ENCODE measurements around the gene REEP5.
"Not testable (repeated sequence)": the region's sequence is repeated elsewhere in the genome, so short reads cannot be mapped to it uniquely, and the experiment has no call there.

REEP5 gene

GRCh38 chr5:112921833-112922817 is at the start of gene REEP5:
REEP5 (minus strand) TSS chr5:112922227; CDS start chr5:112922190, 37 bp downstream.
- DNase-seq (ENCODE audit: low read depth in 1 of 2, low spot score in 1 of 2): peak; percentile 60 to 71

GRCh38 chr5:112971276-112971675 is 49.2 kb upstream of the REEP5 start:
- no peak for DNase-seq (ENCODE audit: low read depth in 1 of 2, low spot score in 1 of 2)

- no peak for DNase-seq (ENCODE audit: low read depth in 1 of 2, low spot score in 1 of 2)
Measured at GRCh38 chr5:112968411-112969106, 46.5 kb upstream of the REEP5 start.

- no peak for DNase-seq (ENCODE audit: low read depth in 1 of 2, low spot score in 1 of 2)
Measured at GRCh38 chr5:112967520-112968083, 45.6 kb upstream of the REEP5 start.

- no peak for DNase-seq (ENCODE audit: low read depth in 1 of 2, low spot score in 1 of 2)
Measured at GRCh38 chr5:112965733-112966306, 43.8 kb upstream of the REEP5 start.

GRCh38 chr5:112963374-112963733 is 41.3 kb upstream of the REEP5 start:
- DNase-seq (ENCODE audit: low read depth in 1 of 2, low spot score in 1 of 2): not testable (repeated sequence)

- no peak for DNase-seq (ENCODE audit: low read depth in 1 of 2, low spot score in 1 of 2)
Measured at GRCh38 chr5:112960863-112961504, 39.0 kb upstream of the REEP5 start.

- no peak for DNase-seq (ENCODE audit: low read depth in 1 of 2, low spot score in 1 of 2)
Measured at GRCh38 chr5:112960315-112960714, 38.3 kb upstream of the REEP5 start.

GRCh38 chr5:112959872-112960271 is 37.8 kb upstream of the REEP5 start:
- DNase-seq (ENCODE audit: low read depth in 1 of 2, low spot score in 1 of 2): not testable (repeated sequence)

- no peak for DNase-seq (ENCODE audit: low read depth in 1 of 2, low spot score in 1 of 2)
Measured at GRCh38 chr5:112958093-112959088, 36.4 kb upstream of the REEP5 start.

- no peak for DNase-seq (ENCODE audit: low read depth in 1 of 2, low spot score in 1 of 2)
Measured at GRCh38 chr5:112957036-112957808, 35.2 kb upstream of the REEP5 start.

GRCh38 chr5:112956606-112957005 is 34.6 kb upstream of the REEP5 start:
- DNase-seq (ENCODE audit: low read depth in 1 of 2, low spot score in 1 of 2): no peak

- no peak for DNase-seq (ENCODE audit: low read depth in 1 of 2, low spot score in 1 of 2)
Measured at GRCh38 chr5:112951124-112951702, 29.2 kb upstream of the REEP5 start.

- no peak for DNase-seq (ENCODE audit: low read depth in 1 of 2, low spot score in 1 of 2)
Measured at GRCh38 chr5:112948458-112948857, 26.4 kb upstream of the REEP5 start.

GRCh38 chr5:112940670-112941069 is 18.6 kb upstream of the REEP5 start:
- no peak for DNase-seq (ENCODE audit: low read depth in 1 of 2, low spot score in 1 of 2)

GRCh38 chr5:112938286-112938685 is 16.3 kb upstream of the REEP5 start:
- DNase-seq (ENCODE audit: low read depth in 1 of 2, low spot score in 1 of 2): no peak

GRCh38 chr5:112935675-112936074 is 13.6 kb upstream of the REEP5 start:
- no peak for DNase-seq (ENCODE audit: low read depth in 1 of 2, low spot score in 1 of 2)

- DNase-seq (ENCODE audit: low read depth in 1 of 2, low spot score in 1 of 2): no peak
Measured at GRCh38 chr5:112934366-112934663, 12.3 kb upstream of the REEP5 start.

Measured in activated CD4-positive, alpha-beta T cell treated with anti-CD3 and anti-CD28 coated beads, Interleukin-2, amount 50 U/mL, for 24 hours (primary cell).